Pons (tissue), 1 donor: ENCODE measurements around the gene CDH13.

Source experiments
- DNase-seq: peaks from one replicate; pipeline ENCODE4 v3.0.0-alpha.2; 2016; ENCODE audit warnings: low spot score

The CDH13 gene

DNA sequence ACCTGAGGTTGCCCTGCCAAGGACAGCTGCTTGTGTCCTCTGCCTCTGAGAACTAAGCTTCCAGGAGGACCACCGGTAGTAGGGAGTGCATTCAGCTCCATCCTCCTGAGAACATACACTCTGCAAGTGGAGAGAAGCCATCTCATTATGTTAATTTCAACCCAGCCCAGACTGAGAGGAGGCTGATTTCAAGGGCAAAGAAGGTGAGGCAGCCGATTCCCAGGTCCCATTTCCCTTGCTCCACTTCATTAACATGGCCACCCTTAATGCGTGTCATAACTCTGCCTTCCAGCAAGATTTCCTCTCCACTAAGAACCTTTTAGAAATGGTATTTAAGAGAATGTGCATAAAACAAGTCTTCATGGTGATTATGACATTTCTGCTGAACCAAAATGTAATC is 72.5 kb downstream of the CDH13 start:
- DNase-seq: no peak

DNA sequence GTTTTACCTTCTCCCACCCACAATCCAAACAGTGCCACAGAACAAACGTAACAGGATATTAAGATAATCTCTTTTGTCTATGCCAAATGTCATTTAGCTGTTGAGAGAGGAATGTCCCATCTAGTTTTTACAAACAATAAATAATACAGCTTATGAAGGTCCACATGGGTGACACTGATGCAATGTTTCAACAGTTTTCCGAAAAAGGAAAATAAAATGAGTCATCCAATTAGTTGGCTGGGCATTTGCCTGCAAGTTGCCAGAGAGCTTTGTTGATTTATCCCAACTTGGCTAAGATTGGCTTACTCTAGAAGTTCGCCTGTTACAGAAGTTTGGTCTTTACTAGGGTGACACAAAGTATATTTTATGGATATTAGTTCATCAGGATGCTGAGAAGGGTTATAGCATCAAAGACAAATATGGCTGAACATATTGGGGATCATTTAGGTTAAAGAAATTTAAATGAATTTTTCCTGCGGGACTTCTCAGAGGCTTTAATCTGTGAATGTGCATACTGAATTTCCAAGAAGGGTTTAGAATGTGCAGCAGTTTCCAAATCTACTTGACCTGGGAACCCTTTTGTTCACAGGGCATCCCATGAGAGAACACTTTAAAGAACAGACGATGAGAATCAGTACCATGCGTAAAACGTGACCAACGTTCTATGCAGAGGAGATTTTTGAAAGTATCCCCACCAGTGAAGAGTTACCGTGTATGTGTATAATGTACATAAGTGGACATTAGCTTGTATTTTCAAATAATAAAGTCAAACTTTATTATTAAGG is 73.1 kb downstream of the CDH13 start:
- DNase-seq: peak; percentile 45

DNA sequence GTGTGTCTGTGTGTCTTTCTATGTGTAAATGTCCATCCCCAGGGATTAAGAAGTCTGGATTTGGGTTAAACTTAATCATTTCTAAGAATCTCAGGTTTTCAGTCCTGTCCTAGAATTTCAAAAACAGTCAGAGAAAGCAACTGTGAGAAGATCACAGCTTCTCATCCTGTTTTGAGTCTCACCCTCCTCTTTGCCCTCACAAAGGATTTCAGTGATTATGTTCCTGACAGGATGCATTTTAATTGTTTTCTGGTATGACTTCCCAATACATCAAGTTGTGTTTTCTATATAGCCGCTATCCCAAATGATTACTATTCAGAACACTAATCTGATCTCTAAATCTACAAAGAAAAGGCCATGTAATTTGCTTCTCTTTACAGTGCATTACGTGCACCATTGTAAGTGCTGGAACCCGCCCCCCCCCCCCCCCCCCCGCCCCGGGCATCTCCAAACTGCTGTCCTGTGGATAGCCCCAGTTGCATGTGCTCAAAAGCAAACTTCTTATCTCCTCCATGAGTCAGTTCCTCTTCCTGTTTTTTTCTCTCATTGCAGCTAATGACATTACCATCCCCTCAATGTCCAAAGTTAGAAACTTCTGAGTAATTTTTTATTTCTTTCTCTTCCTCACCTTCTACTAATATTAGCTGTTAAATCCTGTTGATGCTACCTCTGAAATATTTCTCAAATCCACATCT is 73.9 kb downstream of the CDH13 start:
- no peak for DNase-seq

DNA sequence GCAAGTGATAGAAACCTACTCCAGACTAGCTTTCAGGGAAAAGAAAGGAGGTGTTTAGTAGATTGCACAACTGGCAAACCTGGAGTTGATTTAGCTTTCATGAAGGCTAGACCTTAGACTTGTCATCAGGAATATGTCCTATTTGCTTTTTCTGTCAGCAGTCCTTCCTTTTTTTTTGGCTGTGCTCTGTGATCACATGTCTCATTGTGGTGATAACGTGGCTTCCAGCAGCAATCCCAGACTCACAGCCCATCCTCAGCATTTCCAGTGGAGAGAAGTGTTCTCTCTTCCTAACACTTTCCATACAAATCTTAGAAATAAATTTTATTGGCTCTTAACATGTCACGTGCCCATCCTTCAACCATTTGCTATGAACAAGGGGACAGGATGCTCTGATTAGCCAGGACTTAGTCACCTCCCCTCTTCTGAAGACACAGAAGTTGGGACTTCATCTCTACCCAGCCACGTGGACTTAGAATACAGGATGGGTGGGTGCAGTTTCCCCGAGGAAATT is 74.7 kb downstream of the CDH13 start:
- no peak for DNase-seq

DNA sequence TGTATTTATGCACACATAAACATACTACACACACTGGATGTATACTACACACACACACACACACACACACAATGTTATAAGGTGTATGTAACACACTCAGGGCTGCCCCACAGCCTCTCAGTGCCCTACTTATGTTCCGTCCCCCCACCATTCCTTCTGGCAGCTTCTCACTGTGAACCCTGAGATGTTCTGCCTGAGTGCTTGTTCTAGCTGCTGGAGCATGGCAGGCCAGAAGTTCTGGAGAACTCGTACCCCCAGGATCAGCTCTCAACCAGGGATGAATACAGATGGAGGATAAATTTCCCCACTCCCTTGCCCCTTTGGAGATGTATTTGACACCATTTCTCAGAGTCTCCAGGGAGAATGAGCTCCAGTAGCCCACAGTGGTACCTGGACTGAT is 76.4 kb downstream of the CDH13 start:
- DNase-seq: no peak

DNA sequence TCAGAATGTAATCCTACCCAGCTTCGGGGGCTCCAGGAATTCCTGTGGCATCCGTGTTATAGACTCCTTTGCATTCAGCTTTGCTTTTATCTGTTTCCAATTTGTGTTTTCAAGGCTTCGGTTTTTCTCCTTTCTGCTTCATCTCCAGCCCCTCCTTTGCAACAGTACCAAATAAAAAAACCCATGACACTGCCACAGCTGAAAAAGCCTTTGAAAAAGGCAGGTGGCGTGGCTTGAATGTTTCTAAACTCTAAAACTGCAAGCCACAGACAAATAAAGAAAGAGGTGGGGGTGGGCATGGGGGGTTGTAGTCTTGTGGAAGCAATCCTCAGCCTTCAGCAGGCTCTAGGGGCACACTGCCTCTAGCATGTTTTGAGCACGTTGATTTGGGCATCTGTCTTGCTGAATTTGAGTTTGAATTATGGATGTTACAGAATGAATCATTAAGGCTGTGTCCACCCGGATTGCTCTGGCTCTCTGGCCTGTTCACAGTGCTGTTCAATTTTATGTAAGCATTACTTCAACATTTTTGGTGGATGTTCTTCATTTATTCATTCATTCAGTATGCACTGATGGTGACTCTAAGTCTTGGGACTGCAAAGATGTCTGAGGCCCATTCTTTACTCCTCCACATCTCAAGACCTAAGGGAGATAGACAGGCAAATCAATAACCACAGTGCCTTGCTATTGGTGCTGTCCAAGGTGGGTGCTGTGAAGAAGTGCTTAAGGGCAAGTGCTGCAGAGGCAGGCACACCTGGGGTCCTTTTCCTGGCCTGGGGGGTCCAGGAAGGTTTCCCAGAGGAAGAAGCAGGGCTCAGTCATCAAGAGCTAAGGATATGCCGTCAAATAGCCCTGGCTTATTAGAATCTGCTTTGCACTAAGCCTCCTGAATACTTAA is 77.4 kb downstream of the CDH13 start:
- DNase-seq: no peak

DNA sequence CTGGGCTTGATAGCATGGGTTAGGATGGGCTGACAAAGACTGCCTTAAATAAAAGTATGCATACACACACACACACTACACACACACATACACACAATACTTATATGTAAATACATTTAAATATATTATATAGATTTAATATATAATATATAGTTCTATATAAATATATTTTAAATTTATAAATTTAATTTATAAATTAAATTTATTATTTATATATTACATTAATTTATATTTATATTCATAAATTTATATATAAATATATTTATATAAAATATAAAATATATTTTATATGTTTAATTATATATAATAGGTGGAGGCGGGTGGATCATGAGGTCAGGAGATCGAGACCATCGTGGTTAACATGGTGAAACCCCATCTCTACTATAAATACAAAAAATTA is 83.2 kb downstream of the CDH13 start:
- DNase-seq: no peak

DNA sequence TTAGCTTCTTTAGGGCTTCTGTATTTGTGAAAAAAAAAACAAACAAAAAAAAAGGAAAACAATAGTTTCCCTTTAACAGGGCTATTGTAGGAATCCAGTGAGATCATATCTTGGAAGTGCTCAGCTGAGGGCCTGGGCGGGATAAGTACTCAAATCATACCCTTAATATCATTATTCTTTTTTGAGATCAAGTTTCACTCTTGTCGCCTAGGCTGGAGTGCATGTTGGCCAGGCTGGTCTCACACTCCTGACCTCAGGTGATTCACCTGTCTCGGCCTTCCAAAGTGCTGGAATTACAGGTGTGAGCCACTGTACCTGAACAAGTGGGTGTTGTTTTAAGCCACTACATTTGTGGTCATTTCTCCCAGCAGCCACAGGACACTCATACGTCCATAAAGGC is 87.0 kb downstream of the CDH13 start:
- no peak for DNase-seq

DNA sequence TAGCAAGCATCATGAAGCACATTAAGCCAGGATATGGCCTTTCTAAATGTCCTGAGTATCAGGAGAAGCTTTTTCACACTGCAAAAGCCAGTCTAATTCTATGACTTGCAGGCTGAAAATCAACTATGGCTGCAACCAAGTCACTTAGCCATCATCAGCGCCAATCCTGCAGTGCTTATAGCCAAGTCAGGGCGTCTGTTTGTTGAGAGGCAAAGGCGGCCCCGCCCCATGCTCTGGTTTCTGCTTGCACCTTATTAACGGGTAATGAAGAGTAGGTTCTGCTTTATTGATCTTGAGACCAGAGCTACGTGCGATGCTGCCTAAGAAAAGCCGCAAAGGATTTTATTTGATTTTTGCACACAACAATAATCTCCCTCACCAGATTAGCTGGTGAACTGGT is 88.4 kb downstream of the CDH13 start:
- no peak for DNase-seq

DNA sequence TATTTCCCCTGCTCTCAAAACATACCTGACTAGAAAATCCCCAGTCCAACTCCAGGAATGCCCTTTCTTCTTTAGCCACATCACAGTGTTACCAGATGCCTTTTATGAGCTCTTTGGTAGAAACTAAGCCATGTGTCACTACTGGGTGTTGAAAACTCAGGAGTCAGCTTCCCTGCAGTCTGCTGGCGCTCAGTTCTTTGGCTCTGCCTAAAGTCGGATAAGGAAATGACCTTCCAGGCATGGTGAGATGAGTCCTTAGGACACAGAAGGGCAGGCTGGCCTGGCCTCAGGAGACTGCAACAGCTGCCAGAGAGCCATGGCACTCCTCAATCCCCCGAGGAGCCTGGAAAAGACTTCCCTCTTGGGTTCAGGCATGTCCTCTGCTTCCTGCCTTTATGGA is 89.1 kb downstream of the CDH13 start:
- DNase-seq: no peak

DNA sequence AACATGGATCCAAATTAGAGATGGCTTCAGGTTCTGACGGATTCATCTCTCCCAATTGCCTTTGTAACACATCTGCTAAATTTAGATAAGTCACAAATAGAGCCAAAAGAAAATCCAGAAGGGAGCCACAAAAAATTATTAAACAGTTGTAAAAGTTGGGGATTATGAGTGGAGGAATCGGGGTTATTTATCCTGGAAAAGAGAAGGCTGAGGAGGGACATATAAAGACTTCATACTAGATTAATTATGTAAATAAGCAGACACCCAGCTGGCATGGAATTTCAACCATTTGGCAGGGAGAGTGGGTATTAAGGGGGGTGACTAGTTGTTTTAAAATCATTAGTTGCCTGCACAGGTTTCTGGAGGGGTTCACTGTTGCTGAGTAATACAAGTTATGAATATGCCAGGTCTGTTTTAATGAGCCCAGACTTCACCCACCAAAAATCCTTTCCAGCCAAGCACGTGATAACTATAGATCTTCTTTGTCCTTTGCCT is 89.6 kb downstream of the CDH13 start:
- no peak for DNase-seq

DNA sequence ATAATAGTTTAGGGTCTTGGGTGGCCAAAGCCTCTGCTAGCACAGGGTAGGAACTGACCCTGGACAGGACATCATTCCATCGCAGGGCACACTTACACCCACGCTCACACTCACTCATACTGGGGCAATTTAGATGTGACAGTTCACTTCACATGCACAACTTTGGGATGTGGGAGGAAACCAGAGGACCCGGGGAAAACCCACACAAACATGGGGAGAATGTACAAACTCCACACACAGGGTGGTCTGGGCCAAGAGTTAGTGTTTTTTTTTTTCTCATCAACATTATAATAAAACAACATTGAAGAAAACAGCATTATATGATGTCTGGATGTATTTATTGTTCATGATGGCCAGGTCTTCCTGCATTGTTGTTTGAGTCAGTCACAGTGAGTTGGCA is 93.6 kb downstream of the CDH13 start:
- DNase-seq: no peak

DNA sequence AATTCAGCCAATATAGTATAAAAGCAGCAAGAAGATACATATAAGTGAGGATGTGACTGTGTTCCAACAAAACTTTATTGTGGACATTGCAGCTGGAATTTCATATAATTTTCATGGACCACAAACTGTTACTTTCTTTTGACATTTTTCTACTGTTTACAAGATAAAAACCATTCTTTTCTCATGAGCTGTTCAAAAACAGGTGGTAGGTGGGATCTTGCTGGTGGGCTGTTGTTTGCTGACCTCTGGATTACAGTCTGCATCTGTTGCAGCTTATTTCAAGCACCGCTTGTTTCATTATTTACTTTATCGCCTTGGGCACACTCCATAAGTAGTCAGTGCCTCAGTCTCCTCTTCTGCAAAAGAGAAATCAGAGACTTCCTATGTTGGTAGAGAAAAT is 99.5 kb downstream of the CDH13 start:
- DNase-seq: no peak

DNA sequence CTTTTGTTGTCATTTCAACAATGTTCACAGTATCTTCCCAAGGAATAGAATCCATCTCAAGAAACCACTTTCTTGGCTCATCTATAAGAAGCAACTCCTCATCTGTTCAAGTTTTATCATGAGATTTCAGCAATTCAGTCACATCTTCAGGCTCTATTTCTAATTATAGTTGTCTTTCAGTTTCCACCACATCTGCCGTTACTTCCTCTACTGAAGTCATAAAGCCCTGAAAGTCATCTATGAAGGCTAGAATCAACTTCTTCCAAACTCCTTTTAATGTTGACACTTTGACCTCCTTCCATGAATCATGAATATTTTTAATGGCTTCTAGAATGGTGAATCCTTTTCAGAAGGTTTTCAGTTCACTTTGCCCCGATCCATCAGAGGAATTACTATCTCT is 102.1 kb downstream of the CDH13 start:
- DNase-seq: peak; percentile 14

DNA sequence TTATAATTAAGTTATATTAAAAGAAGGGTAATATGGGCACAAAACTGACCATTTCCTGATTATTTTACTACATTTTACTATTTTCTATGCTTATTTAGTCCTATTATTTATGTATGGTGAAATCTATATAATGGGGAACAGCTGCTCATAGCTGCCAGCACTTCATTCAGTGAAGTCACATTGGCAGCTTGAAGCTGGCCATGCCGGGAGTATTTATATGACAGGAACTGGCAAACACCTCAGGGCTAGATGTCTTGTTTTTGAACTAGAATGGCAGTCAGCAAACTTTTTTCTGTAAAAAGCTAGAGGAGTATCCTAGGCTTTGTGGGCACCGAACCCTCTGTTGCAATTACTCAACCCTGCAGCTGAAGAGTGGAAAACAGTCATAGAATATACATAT is 104.1 kb downstream of the CDH13 start:
- DNase-seq: no peak

DNA sequence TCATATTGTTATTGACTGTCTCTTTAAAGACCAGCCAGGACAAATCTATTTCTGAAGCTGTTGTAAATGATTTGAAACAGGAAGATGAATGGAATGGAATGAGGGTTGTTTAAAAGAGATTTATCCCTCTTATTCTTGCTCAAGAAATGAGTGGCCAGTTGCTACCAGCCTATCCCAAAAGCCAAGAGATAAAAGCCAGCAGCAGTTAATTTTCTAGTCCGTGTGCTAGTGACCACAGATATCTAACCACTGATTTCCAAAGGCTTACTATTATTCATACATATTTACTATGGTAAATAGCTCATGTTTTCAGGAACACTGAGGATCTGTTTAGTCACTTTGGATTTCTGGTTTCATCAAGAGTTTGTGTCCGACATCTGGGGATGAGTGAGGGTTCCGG is 105.7 kb downstream of the CDH13 start:
- DNase-seq: no peak

DNA sequence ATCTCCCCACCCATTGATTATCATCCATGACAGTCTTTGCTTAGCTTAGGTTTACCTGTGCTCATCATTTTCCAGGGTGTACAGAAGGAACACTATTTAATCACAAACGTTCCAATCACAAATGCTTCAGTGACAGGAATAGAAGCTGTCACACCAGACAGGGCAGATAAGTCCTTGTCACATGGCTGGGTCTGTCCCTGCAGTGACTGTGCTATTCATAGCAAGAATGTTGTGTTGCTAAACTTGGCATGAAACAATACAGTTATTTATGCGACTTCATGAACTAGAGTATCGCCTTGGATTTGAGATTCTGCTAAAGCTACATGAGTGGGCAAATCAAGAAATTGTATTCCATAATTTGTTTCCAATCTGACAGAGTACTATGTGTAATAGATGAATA is 108.4 kb downstream of the CDH13 start:
- DNase-seq: no peak

DNA sequence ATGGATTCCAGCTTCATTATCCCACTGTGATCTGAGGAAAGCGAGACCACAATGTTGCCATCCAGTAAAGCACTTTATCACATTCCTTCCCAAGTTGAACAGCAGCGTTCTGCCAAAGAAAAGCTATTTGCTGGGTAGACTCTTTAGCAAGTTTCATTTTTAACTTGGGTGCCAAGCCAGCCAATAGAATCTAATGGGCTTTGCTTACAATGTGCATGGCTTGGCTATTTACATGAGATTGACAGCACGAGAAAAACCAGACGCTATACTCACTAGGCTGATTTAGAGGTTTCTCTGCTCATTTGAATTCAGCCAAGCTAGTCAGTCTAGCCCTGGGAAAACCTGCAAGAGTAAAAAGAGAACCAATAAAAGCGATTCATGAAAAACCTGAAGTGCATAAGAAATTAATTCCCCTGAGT is 108.9 kb downstream of the CDH13 start:
- no peak for DNase-seq

DNA sequence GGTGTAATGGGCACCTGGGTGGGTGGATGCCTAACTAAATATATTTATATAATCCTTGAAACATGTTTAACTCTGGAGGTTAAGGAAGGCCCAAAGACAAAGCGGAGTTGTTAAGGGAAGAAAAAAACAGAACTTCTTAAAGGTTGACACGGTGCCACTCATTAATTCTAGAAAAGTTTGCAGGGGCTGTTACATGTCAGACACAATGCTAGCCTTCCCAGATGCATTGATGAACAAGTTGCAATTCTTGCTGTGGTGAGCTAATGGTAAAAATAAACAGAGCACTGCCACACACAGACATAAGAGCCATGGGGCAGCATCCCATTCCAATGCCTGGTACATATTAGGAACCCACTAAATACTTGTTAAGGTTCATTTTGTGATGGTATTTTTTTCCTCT is 109.5 kb downstream of the CDH13 start:
- no peak for DNase-seq

DNA sequence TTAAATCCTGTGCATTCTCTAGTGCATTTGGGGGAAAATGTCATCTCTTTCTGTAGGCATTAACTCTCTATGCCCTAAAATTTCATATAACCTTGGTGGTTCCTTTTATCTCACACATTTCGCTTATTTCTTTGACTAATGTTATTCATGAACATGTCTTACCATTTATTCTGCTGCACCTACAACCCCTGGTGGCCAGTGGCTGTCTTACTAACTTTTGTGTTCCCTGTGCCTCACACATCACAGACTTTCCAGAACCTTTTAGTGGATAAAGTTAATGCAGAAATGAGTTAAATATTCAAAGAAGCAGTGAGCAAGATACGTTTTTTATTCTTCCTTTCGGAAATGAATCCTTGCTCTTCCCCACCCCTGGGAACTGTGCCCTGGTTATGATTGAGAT is 111.9 kb downstream of the CDH13 start:
- no peak for DNase-seq

DNA sequence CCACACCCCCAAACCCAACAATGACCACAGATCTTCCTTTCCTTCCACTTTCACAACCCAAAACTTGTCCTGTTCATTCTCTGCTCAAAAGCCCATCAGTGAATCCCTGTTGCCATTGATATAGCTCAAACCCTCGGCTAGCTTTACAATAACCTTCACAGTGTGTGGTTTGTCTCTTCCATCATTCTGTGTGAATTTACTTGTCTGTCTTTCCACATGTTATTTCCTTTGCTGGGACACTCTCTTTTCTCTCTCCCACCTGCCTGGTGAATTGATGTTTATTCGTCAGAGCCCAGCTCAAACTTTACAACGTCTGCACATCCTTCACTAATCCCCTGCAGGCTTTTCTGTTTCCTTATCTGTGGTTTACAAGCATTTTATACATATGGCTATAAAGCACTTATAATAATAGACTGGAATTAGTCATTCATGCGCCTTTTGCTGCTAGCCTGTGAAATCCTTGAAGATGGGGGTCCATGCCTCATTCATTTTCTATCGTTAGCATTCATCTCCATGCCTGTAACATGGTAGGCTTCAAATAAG is 114.4 kb downstream of the CDH13 start:
- DNase-seq: no peak

DNA sequence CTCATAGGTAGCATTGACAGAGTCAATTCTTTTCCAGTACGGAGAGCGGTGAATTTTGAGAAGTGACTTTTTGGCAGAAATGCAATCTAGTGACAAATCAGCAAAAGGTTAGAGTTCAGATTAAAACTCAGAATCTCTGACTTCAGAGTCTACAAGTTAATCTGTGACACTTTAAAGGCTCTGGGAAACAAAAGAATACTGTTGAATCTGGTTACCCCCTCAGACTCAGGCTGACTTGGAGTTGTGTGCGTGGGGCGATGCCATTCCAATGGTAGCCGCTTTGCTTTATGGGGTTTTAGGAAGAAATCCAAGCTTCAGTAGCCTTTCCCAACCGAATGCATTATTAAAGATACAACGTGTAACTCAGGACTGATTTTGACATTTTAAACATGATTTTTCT is 118.2 kb downstream of the CDH13 start:
- no peak for DNase-seq
